ENCODE measurements around the gene RAB44.

RAB44 gene

GRCh38 chr6:36745836-36746235 is 48.2 kb downstream of the RAB44 start:
- in situ Hi-C loops (cut with MboI; ENCODE audit: low sequenced_read_pairs) = no loop called here

GRCh38 chr6:36746251-36746650 is 48.6 kb downstream of the RAB44 start:
- in situ Hi-C loops (cut with MboI; ENCODE audit: low sequenced_read_pairs) = no loop called here

GRCh38 chr6:36749829-36750489 is 52.3 kb downstream of the RAB44 start:
- in situ Hi-C loops (cut with MboI; ENCODE audit: low sequenced_read_pairs) = loop anchor here (10.0 kb wide), 1 partner anchor 135 kb away; no protein-coding TSS in a partner anchor

- in situ Hi-C loops (cut with MboI; ENCODE audit: low sequenced_read_pairs) = loop anchor here (10.0 kb wide), 1 partner anchor 136 kb away; no protein-coding TSS in a partner anchor
Measured at GRCh38 chr6:36751091-36751490, 53.5 kb downstream of the RAB44 start.

GRCh38 chr6:36751833-36752186 is 54.2 kb downstream of the RAB44 start:
- in situ Hi-C loops (cut with MboI; ENCODE audit: low sequenced_read_pairs) = loop anchor here (10.0 kb wide), 1 partner anchor 137 kb away; no protein-coding TSS in a partner anchor

GRCh38 chr6:36752187-36752885 is 54.7 kb downstream of the RAB44 start:
- in situ Hi-C loops (cut with MboI; ENCODE audit: low sequenced_read_pairs) = loop anchor here (10.0 kb wide), 1 partner anchor 138 kb away; no protein-coding TSS in a partner anchor

- in situ Hi-C loops (cut with MboI; ENCODE audit: low sequenced_read_pairs) = loop anchor here (10.0 kb wide), 1 partner anchor 138 kb away; no protein-coding TSS in a partner anchor
Measured at GRCh38 chr6:36752886-36753506, 55.4 kb downstream of the RAB44 start.

GRCh38 chr6:36753671-36754405 is 56.2 kb downstream of the RAB44 start:
- in situ Hi-C loops (cut with MboI; ENCODE audit: low sequenced_read_pairs) = loop anchor here (10.0 kb wide), 1 partner anchor 139 kb away; no protein-coding TSS in a partner anchor

GRCh38 chr6:36754582-36755434 is 57.2 kb downstream of the RAB44 start:
- in situ Hi-C loops (cut with MboI; ENCODE audit: low sequenced_read_pairs) = loop anchor here (10.0 kb wide), 1 partner anchor 140 kb away; no protein-coding TSS in a partner anchor

- in situ Hi-C loops (cut with MboI; ENCODE audit: low sequenced_read_pairs) = loop anchor here (10.0 kb wide), 1 partner anchor 141 kb away; no protein-coding TSS in a partner anchor
Measured at GRCh38 chr6:36755435-36756348, 58.1 kb downstream of the RAB44 start.

- in situ Hi-C loops (cut with MboI; ENCODE audit: low sequenced_read_pairs) = loop anchor here (10.0 kb wide), 1 partner anchor 142 kb away; no protein-coding TSS in a partner anchor
Measured at GRCh38 chr6:36756786-36757185, 59.2 kb downstream of the RAB44 start.

- in situ Hi-C loops (cut with MboI; ENCODE audit: low sequenced_read_pairs) = loop anchor here (10.0 kb wide), 1 partner anchor 142 kb away; no protein-coding TSS in a partner anchor
Measured at GRCh38 chr6:36757206-36757605, 59.6 kb downstream of the RAB44 start.

GRCh38 chr6:36757943-36758508 is 60.4 kb downstream of the RAB44 start:
- in situ Hi-C loops (cut with MboI; ENCODE audit: low sequenced_read_pairs) = loop anchor here (10.0 kb wide), 1 partner anchor 143 kb away; no protein-coding TSS in a partner anchor

- in situ Hi-C loops (cut with MboI; ENCODE audit: low sequenced_read_pairs) = loop anchor here (10.0 kb wide), 1 partner anchor 144 kb away; no protein-coding TSS in a partner anchor
Measured at GRCh38 chr6:36758516-36759147, 61.0 kb downstream of the RAB44 start.

- in situ Hi-C loops (cut with MboI; ENCODE audit: low sequenced_read_pairs) = loop anchor here (10.0 kb wide), 1 partner anchor 144 kb away; no protein-coding TSS in a partner anchor
Measured at GRCh38 chr6:36759148-36759759, 61.6 kb downstream of the RAB44 start.

GRCh38 chr6:36760685-36761435 is 63.2 kb downstream of the RAB44 start:
- in situ Hi-C loops (cut with MboI; ENCODE audit: low sequenced_read_pairs) = no loop called here

GRCh38 chr6:36762123-36762522 is 64.5 kb downstream of the RAB44 start:
- in situ Hi-C loops (cut with MboI; ENCODE audit: low sequenced_read_pairs) = no loop called here
